NCI-H1930 (cell line): ENCODE measurements around the gene RGS10.
"Not testable (repeated sequence)": the region's sequence is repeated elsewhere in the genome, so short reads cannot be mapped to it uniquely, and the experiment has no call there.

ENCODE experiments used
- DNase-seq, 2 experiments: peaks; one replicate each; lab custom pipeline; 2025; lab: John Stamatoyannopoulos, UW

RGS10 gene

GRCh38 chr10:119538632-119539358 is 3.7 kb downstream of the RGS10 start:
- DNase-seq = no peak

GRCh38 chr10:119537953-119538630 is 4.4 kb downstream of the RGS10 start:
- no peak for DNase-seq

- no peak for DNase-seq
Measured at GRCh38 chr10:119536508-119537025, 6.0 kb downstream of the RGS10 start.

- no peak for DNase-seq
Measured at GRCh38 chr10:119535837-119536507, 6.5 kb downstream of the RGS10 start.

GRCh38 chr10:119535305-119535704 is 7.2 kb downstream of the RGS10 start:
- DNase-seq = no peak

- DNase-seq = no peak
Measured at GRCh38 chr10:119533473-119533872, 9.0 kb downstream of the RGS10 start.

GRCh38 chr10:119532791-119533190 is 9.7 kb downstream of the RGS10 start:
- DNase-seq = not testable (repeated sequence)

- not testable (repeated sequence) for DNase-seq
Measured at GRCh38 chr10:119532251-119532650, 10.3 kb downstream of the RGS10 start.

- DNase-seq = no peak
Measured at GRCh38 chr10:119531067-119531466, 11.5 kb downstream of the RGS10 start.

- not testable (repeated sequence) for DNase-seq
Measured at GRCh38 chr10:119528663-119529237, 13.8 kb downstream of the RGS10 start.

GRCh38 chr10:119526621-119527592 is 15.6 kb downstream of the RGS10 start:
- DNase-seq = no peak

- no peak for DNase-seq
Measured at GRCh38 chr10:119526149-119526548, 16.4 kb downstream of the RGS10 start.

GRCh38 chr10:119525116-119525515 is 17.4 kb downstream of the RGS10 start:
- DNase-seq = no peak

- no peak for DNase-seq
Measured at GRCh38 chr10:119524720-119525070, 17.8 kb downstream of the RGS10 start.

- DNase-seq = no peak
Measured at GRCh38 chr10:119523895-119524719, 18.4 kb downstream of the RGS10 start.

GRCh38 chr10:119522747-119523426 is 19.6 kb downstream of the RGS10 start:
- no peak for DNase-seq

- DNase-seq = no peak
Measured at GRCh38 chr10:119521443-119522204, 20.9 kb downstream of the RGS10 start.

GRCh38 chr10:119520283-119520682 is 22.2 kb downstream of the RGS10 start:
- no peak for DNase-seq

- DNase-seq = no peak
Measured at GRCh38 chr10:119518936-119519335, 23.6 kb downstream of the RGS10 start.
